Osteocyte (in vitro differentiated cells): Measurements from ENCODE around the gene HMGCL. TPM values are rescaled to one million over a fixed set of nuclear protein-coding genes. Genes with fewer than 3 reads are reported as not detected.
"Not testable (repeated sequence)": the region's sequence is repeated elsewhere in the genome, so short reads cannot be mapped to it uniquely, and the experiment has no call there.

Experiments
- DNase-seq: peaks from one replicate; pipeline ENCODE4 v3.0.0; 2021; ENCODE audit warnings: mixed read lengths; ENCODE audit not compliant: unreplicated experiment; ENCODE audit errors: extremely low spot score
- H3K27ac Mint-ChIP-seq: one replicate; pipeline ENCODE4 v1.8.0; 2021; ENCODE audit warnings: mild to moderate bottlenecking, mixed read lengths; ENCODE audit not compliant: unreplicated experiment
- H3K27me3 Mint-ChIP-seq: one replicate; pipeline ENCODE4 v1.8.0; 2021; ENCODE audit warnings: mixed read lengths; ENCODE audit not compliant: unreplicated experiment
- H3K36me3 Mint-ChIP-seq: one replicate; pipeline ENCODE4 v1.8.0; 2021; ENCODE audit warnings: mixed read lengths; ENCODE audit not compliant: unreplicated experiment
- H3K4me1 Mint-ChIP-seq: one replicate; pipeline ENCODE4 v1.8.0; 2021; ENCODE audit warnings: mixed read lengths; ENCODE audit not compliant: unreplicated experiment
- H3K4me3 Mint-ChIP-seq: one replicate; pipeline ENCODE4 v1.8.0; 2021; ENCODE audit warnings: mild to moderate bottlenecking, moderate library complexity, mixed read lengths; ENCODE audit not compliant: unreplicated experiment
- H3K9me3 Mint-ChIP-seq: one replicate; pipeline ENCODE4 v1.8.0; 2021; ENCODE audit warnings: mixed read lengths; ENCODE audit not compliant: unreplicated experiment
- CTCF ChIP-seq: fragments of 200-600 bp; sonication (generic); IDR thresholded peaks from 2 replicates; pipeline ENCODE4 v1.5.0; 2021; ENCODE audit warnings: antibody characterized with exemption, mild to moderate bottlenecking, moderate library complexity
- total RNA-seq: library from RNA; stranded (reverse); gene quantifications from 2 replicates; pipeline ENCODE4 v1.2.1, GENCODE V29; 2021

The HMGCL gene
- total RNA-seq, 1 donor from 2014 or later, result 37.4 TPM

GRCh38 chr1:23837908-23838307 lies 12.7 kb upstream of the HMGCL start:
- peaks cover 8% of the 10 kb centered on the region for H3K4me1 Mint-ChIP-seq
- TF ChIP-seq CTCF, result no peak
- DNase-seq, result no peak
- no peak overlapping the region for H3K27ac Mint-ChIP-seq
- no peaks in the 10 kb centered on the region for H3K36me3 Mint-ChIP-seq
- peaks cover 31% of the 10 kb centered on the region for H3K27me3 Mint-ChIP-seq
- H3K4me3 Mint-ChIP-seq, result peak overlapping the region; percentile 76
- H3K9me3 Mint-ChIP-seq, result no peaks in the 10 kb centered on the region

GRCh38 chr1:23836037-23836436 lies 10.8 kb upstream of the HMGCL start:
- H3K9me3 Mint-ChIP-seq, result no peaks in the 10 kb centered on the region
- peaks cover 19% of the 10 kb centered on the region for H3K27me3 Mint-ChIP-seq
- DNase-seq, result no peak
- H3K4me1 Mint-ChIP-seq, result peaks cover 8% of the 10 kb centered on the region
- TF ChIP-seq CTCF, result no peak
- no peak overlapping the region for H3K27ac Mint-ChIP-seq
- H3K36me3 Mint-ChIP-seq, result no peaks in the 10 kb centered on the region
- H3K4me3 Mint-ChIP-seq, result no peak overlapping the region

GRCh38 chr1:23834156-23834555 lies 8.9 kb upstream of the HMGCL start:
- not testable (repeated sequence) for H3K9me3 Mint-ChIP-seq, H3K27ac Mint-ChIP-seq, H3K4me1 Mint-ChIP-seq, H3K36me3 Mint-ChIP-seq, DNase-seq, H3K4me3 Mint-ChIP-seq
- H3K27me3 Mint-ChIP-seq, result peaks cover 17% of the 10 kb centered on the region

DNA sequence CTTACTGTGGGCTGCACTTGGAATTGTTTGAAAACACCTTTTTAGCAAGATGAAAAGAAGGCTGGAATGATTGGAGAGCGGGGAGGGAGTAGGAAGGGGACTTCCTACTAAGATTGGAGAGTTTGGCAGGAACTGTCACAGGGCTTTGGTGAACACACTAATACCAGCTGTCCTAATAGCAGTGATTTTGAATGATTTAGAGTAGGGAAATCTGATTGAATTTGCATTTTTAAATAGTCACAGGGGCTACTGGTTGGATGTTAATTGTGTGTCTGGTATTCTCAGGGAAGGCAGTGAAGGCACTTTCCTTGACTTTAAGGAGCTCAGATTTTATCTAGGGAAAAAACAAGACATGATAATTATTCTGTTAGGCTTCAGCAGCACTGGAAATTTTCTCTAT lies 2.5 kb upstream of the HMGCL start:
- no peak for DNase-seq
- Mint-ChIP-seq H3K27ac (no peak overlapping the region), H3K9me3 (no peaks in the 10 kb centered on the region), H3K27me3 (peaks cover 4% of the 10 kb centered on the region), H3K36me3 (no peaks in the 10 kb centered on the region), H3K4me3 (no peak overlapping the region), H3K4me1 (peaks cover 18% of the 10 kb centered on the region)
- no peak for TF ChIP-seq CTCF

- DNase-seq, H3K27ac Mint-ChIP-seq, H3K27me3 Mint-ChIP-seq, H3K9me3 Mint-ChIP-seq, H3K36me3 Mint-ChIP-seq: not testable (repeated sequence)
- H3K4me3 Mint-ChIP-seq, result peak overlapping the region; percentile 35
- H3K4me1 Mint-ChIP-seq, result peaks cover 18% of the 10 kb centered on the region
Observed at GRCh38 chr1:23826590-23826989, 1.4 kb upstream of the HMGCL start.

DNA sequence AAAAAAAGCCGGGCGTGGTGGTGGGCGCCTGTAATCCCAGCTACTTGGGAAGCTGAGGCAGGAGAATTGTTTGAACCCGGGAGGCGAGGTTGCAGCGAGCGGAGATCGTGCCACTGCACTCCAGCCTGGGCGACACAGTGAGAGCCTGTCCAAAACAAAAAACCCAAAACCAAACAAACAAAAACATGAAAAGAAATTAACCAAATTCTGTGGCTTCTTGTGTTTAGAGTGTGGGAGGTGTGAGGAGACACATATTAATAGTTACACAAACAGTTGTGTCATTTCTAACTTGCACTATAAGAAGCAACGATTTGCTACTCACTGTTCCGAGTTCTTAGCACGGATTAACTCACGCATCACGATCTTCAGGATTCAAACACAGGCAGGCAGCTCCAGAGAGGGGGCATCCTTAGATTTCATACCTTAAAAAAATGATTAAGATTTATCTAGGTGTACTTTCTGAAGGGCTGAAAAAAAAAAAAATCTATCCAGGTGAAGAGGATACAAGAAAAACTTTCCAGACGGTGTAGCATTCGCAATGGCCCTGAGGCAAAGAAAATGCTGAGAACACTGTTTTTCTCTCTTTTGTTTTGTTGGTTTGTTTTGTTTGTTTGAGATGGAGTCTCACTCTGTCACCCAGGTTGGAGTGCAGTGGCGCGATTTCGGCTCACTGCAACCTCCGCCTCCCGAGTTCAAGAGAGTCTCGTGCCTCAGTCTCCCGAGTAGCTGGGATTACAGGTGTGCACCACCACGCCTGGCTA lies 713 bp upstream of the HMGCL start:
- Mint-ChIP-seq H3K4me3 (peak overlapping the region; percentile 96), H3K4me1 (peaks cover 18% of the 10 kb centered on the region), H3K9me3 (no peaks in the 10 kb centered on the region), H3K27ac (peak overlapping the region; percentile 98), H3K27me3 (no peaks in the 10 kb centered on the region), H3K36me3 (no peaks in the 10 kb centered on the region)
- no peak for TF ChIP-seq CTCF
- no peak for DNase-seq
